A549 (cell line): ENCODE measurements around the gene PRELID3B. TPM values are rescaled to one million over a fixed set of nuclear protein-coding genes. Genes with fewer than 3 reads are reported as not detected.

ENCODE experiments used
- ATAC-seq, 2 experiments: fragments of 200-7000 bp in 1 of 2; fragments of >200 bp in 1 of 2; cut with Nextera tagmentation in 1 of 2; cut with Tn5 transposase in 1 of 2; 3 replicates each; pipeline versions ENCODE4 v1.8.0 to v1.9.1; 2018 to 2020; ENCODE audit warnings: mild to moderate bottlenecking in 1 of 2, moderate library complexity in 1 of 2
- CTCF ChIA-PET: fragments of 300-600 bp; sonication (Branson Sonifier 250); formaldehyde crosslinking; extraction: SDS; loops from one replicate; lab custom pipeline; 2021; ENCODE audit warnings: antibody characterized with exemption, inconsistent platforms; lab: Yijun Ruan, JAX
- POLR2A ChIA-PET: fragments of 350-600 bp; formaldehyde crosslinking; extraction: SDS; loops from one replicate; lab custom pipeline; 2021; ENCODE audit warnings: antibody characterized with exemption, inconsistent platforms; lab: Yijun Ruan, JAX
- DNase-seq, 2 experiments: peaks; one replicate each; pipeline versions ENCODE4 v3.0.0 to v3.0.0-alpha.2; 2011 to 2016; ENCODE audit warnings: low read depth in 1 of 2, low spot score in 1 of 2
- FAIRE-seq: peaks from 2 replicates; lab custom pipeline; 2011; peaks lifted over from hg19 to GRCh38; lab: Jason Lieb, UNC
- H3K27ac ChIP-seq, 2 experiments: fragments of >200 bp; sonication (Bioruptor Twin); formaldehyde crosslinking; 3 replicates each; pipeline ENCODE4 v1.5.1; 2016 to 2017
- H3K4me1 ChIP-seq: fragments of >200 bp; sonication (Bioruptor Twin); formaldehyde crosslinking; 3 replicates; pipeline ENCODE4 v1.6.1; 2016
- H3K4me2 ChIP-seq: fragments of >200 bp; sonication (Bioruptor Twin); formaldehyde crosslinking; 3 replicates; pipeline ENCODE4 v1.6.1; 2016
- H3K4me3 ChIP-seq: fragments of >200 bp; sonication (Bioruptor Twin); formaldehyde crosslinking; 3 replicates; pipeline ENCODE4 v1.5.1; 2016
- H3K9me3 ChIP-seq: fragments of >200 bp; sonication (Bioruptor Twin); formaldehyde crosslinking; 3 replicates; pipeline ENCODE4 v1.6.1; 2016
- BHLHE40 ChIP-seq: IDR thresholded peaks from 2 replicates; pipeline ENCODE4 v1.6.1; 2012; ENCODE audit warnings: low read depth, low read length, inconsistent platforms
- CBX8 ChIP-seq: fragments of 200-600 bp; sonication (generic); IDR thresholded peaks from 2 replicates; pipeline ENCODE4 v1.6.1; 2016
- CHD2 ChIP-seq: fragments of 150-350 bp; IDR thresholded peaks from 2 replicates; pipeline ENCODE4 v1.6.1; 2014; ENCODE audit warnings: low read length; ENCODE audit not compliant: partially characterized antibody
- EHF ChIP-seq: fragments of 250-450 bp; sonication (Bioruptor Pico); IDR thresholded peaks from 2 replicates; pipeline ENCODE4 v1.5.0; 2020; ENCODE audit warnings: mild to moderate bottlenecking
- HDAC2 ChIP-seq: fragments of 200-600 bp; sonication (generic); IDR thresholded peaks from 2 replicates; pipeline ENCODE4 v1.6.1; 2016
- HOXA7 ChIP-seq: fragments of 250-450 bp; sonication (Bioruptor Pico); IDR thresholded peaks from 2 replicates; pipeline ENCODE4 v1.5.0; 2020; ENCODE audit warnings: mild to moderate bottlenecking, moderate library complexity
- HOXB5 ChIP-seq: fragments of 250-450 bp; sonication (Bioruptor Pico); IDR thresholded peaks from 2 replicates; pipeline ENCODE4 v1.5.0; 2020; ENCODE audit warnings: mild to moderate bottlenecking, moderate library complexity
- JUN ChIP-seq, 2 experiments: fragments of >200 bp; sonication (Bioruptor Twin); formaldehyde crosslinking; IDR thresholded peaks; 2 replicates in 1 of 2; 3 replicates in 1 of 2; pipeline ENCODE4 v1.6.1; 2016 to 2017
- KDM5A ChIP-seq: fragments of 200-600 bp; sonication (generic); IDR thresholded peaks from 2 replicates; pipeline ENCODE4 v1.6.1; 2016; ENCODE audit warnings: antibody characterized with exemption, mild to moderate bottlenecking
- MAFK ChIP-seq: fragments of 450-650 bp; IDR thresholded peaks from 2 replicates; pipeline ENCODE4 v1.6.1; 2014; ENCODE audit not compliant: partially characterized antibody
- MAZ ChIP-seq: fragments of 150-350 bp; IDR thresholded peaks from 2 replicates; pipeline ENCODE4 v1.6.1; 2014; ENCODE audit warnings: antibody characterized with exemption, low read depth, low read length, borderline replicate concordance
- MYC ChIP-seq: IDR thresholded peaks from 2 replicates; pipeline ENCODE4 v1.6.1; 2012; ENCODE audit warnings: mild to moderate bottlenecking, inconsistent platforms, low read length, improper control_type of control experiment, borderline replicate concordance
- NFE2L2 ChIP-seq: fragments of 150-350 bp; conservative IDR thresholded peaks from 2 replicates; pipeline ENCODE4 v1.6.1; 2014; ENCODE audit warnings: low read length
- NPAS2 ChIP-seq: fragments of 250-450 bp; sonication (Bioruptor Pico); IDR thresholded peaks from 2 replicates; pipeline ENCODE4 v1.8.0; 2022; ENCODE audit warnings: mild to moderate bottlenecking, moderate library complexity, borderline replicate concordance
- NR3C1 ChIP-seq: fragments of >200 bp; sonication (Bioruptor Twin); formaldehyde crosslinking; IDR thresholded peaks from 3 replicates; pipeline ENCODE4 v1.6.1; 2017
- POLR2A ChIP-seq: IDR thresholded peaks from 2 replicates; pipeline ENCODE4 v1.6.1; 2012; ENCODE audit warnings: mild to moderate bottlenecking, low read length
- POLR2AphosphoS2 ChIP-seq: conservative IDR thresholded peaks from 2 replicates; pipeline ENCODE4 v1.6.1; 2012; ENCODE audit warnings: low read length, improper control_type of control experiment, inconsistent platforms
- RAD21 ChIP-seq, 2 experiments: fragments of >200 bp in 1 of 2; sonication (Bioruptor Twin) in 1 of 2; formaldehyde crosslinking in 1 of 2; IDR thresholded peaks in 1 of 2; conservative IDR thresholded peaks in 1 of 2; 2 replicates in 1 of 2; 3 replicates in 1 of 2; pipeline ENCODE4 v1.6.1; 2012 to 2018; ENCODE audit warnings: inconsistent platforms in 1 of 2
- RARB ChIP-seq: fragments of 250-450 bp; sonication (Bioruptor Pico); IDR thresholded peaks from 2 replicates; pipeline ENCODE4 v1.8.0; 2021; ENCODE audit warnings: mild to moderate bottlenecking, moderate library complexity
- RCOR1 ChIP-seq: fragments of 150-350 bp; IDR thresholded peaks from 2 replicates; pipeline ENCODE4 v1.6.1; 2014; ENCODE audit warnings: antibody characterized with exemption, low read length, low read depth
- RFX5 ChIP-seq: fragments of 450-650 bp; IDR thresholded peaks from 2 replicates; pipeline ENCODE4 v1.7.1; 2014; ENCODE audit warnings: antibody characterized with exemption, mild to moderate bottlenecking, moderate library complexity
- RNF2 ChIP-seq: fragments of 200-600 bp; sonication (generic); IDR thresholded peaks from 2 replicates; pipeline ENCODE4 v1.6.1; 2016; ENCODE audit warnings: low read depth, mild to moderate bottlenecking, antibody characterized with exemption, moderate library complexity, borderline replicate concordance
- SMC3 ChIP-seq: fragments of >200 bp; sonication (Bioruptor Twin); formaldehyde crosslinking; IDR thresholded peaks from 3 replicates; pipeline ENCODE4 v1.6.1; 2018; ENCODE audit warnings: inconsistent platforms
- SREBF2 ChIP-seq: fragments of 450-650 bp; IDR thresholded peaks from 2 replicates; pipeline ENCODE4 v1.6.1; 2014; ENCODE audit warnings: mild to moderate bottlenecking, moderate library complexity
- TP53 ChIP-seq: fragments of 250-450 bp; sonication (Bioruptor Pico); IDR thresholded peaks from 2 replicates; pipeline ENCODE4 v1.5.0; 2021; ENCODE audit warnings: mild to moderate bottlenecking, moderate library complexity
- ZFP36 ChIP-seq: fragments of 450-650 bp; IDR thresholded peaks from 2 replicates; pipeline ENCODE4 v1.6.1; 2014; ENCODE audit warnings: borderline replicate concordance; ENCODE audit not compliant: partially characterized antibody
- WGBS: methylation state at CpG from one replicate; pipeline ENCODE4 v1.1.6; 2017; ENCODE audit errors: missing lambda C conversion rate; 5-methylcytosine and 5-hydroxymethylcytosine counted together
- polyA plus RNA-seq, 4 experiments: library from polyadenylated mRNA; depleted of rRNA in 3 of 4; stranded (reverse); fragments of >200 nt; fragmentation: RNase III in 1 of 4; extraction: RNeasy Plus Mini Kit Qiagen cat#74134 plus additional on column Dnase treatment in 1 of 4; gene quantifications; 2 replicates in 3 of 4; 3 replicates in 1 of 4; pipeline ENCODE4 v1.2.3, GENCODE V29; 2011 to 2017
- TF ChIP-seq, protein P1 (sequence below): fragments of 200-600 bp; sonication (generic); IDR thresholded peaks from 2 replicates; pipeline ENCODE4 v1.6.1; 2016; ENCODE audit warnings: antibody characterized with exemption, mild to moderate bottlenecking, moderate library complexity
- TF ChIP-seq, protein P2 (sequence below): fragments of >200 bp; sonication (Bioruptor Twin); formaldehyde crosslinking; IDR thresholded peaks from 3 replicates; pipeline ENCODE4 v1.6.1; 2016
- TF ChIP-seq, protein P3 (sequence below): IDR thresholded peaks from 2 replicates; pipeline ENCODE4 v1.6.1; 2012; ENCODE audit warnings: low read depth, borderline replicate concordance
- TF ChIP-seq, protein P4 (sequence below): fragments of 250-450 bp; sonication (Bioruptor Pico); IDR thresholded peaks from 2 replicates; pipeline ENCODE4 v1.5.0; 2020; ENCODE audit warnings: low read depth, mild to moderate bottlenecking, moderate library complexity
- TF ChIP-seq, protein P5 (sequence below): fragments of 150-350 bp; IDR thresholded peaks from 2 replicates; pipeline ENCODE4 v1.6.1; 2014; ENCODE audit warnings: low read depth, mild to moderate bottlenecking, low read length
- TF ChIP-seq, protein P6 (sequence below): IDR thresholded peaks from 2 replicates; pipeline ENCODE4 v1.6.1; 2012

Gene PRELID3B
- polyA plus RNA-seq, 2 of the 4 experiments (the other 2 are of a cell fraction) = 85.6 to 143 TPM

DNA sequence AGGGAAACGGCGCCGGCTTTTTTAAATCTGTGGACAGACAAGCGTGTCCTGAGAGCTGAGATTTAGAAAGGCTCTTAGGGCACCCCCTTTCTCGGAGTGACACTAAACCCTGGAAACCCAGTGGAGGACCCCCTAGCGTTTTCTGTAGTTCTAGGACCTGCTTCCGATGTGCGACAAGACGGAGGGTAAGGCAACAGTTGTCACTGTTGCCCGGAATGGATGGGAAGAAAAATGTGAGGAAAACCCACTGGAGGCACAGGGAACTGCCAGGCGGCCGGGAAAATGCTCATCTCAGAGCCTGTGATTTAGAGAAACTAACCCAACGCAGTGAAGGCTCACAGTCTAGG is 9.9 kb downstream of the PRELID3B start (continued):
- no peak for TF ChIP-seq RNF2
- TF ChIP-seq MAFK = no peak
- TF ChIP-seq JUN (IDR thresholded peaks at IDR 0.05) = 0 out of 5 replicates have a peak, but pooled peaks of 1 of the 2 experiments have one; percentile 13

DNA sequence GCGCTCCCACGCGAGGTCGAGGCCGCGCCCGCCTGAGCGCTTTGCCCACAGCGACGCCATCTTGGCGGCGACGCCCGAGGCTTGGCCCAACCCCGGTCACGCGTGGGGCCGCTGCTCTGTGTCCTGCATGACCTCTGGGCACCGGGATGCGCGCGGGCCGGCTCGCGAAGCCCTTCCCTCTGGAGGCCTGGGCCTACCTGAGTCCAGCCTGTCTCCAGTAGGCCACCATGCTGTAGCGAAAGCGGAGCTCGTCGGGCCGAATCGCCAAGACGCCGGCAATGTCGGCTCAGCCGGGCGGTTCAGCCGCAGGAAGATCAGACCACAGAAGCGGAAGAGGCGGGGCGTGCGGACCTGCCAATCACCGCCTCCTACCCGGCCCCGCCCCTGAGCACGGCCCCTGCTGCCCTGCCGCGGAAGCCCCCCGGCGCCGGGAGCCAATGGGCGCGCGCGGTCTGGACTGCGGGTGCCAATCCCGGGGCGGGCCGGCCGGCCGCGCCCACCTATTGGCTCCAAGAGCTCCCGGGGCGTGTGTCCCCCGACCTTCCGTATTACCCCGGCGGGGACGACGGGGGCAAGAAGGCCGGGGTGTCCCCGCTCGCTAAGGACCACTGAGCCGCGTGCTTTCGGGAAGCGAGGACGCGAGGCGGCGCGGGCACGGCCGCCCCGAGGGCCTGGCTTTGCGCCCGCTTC is 10.4 kb downstream of the PRELID3B start, which contains the start of gene ATP5F1E:
TSS of gene ATP5F1E (minus strand) at position 313 of the 690 bp plus-strand sequence. CDS start at position 229, 84 bp downstream.
- peak within 1 kb of the TSS; percentile 70 for H3K4me3 ChIP-seq
- FAIRE-seq = no peak
- peaks cover 37% of the 10 kb centered on the region for H3K4me1 ChIP-seq
- 1% methylated on average over 33 of the region's 86 CpGs for WGBS
- peak; percentile 86 to 94 for DNase-seq
- CTCF ChIA-PET = interaction anchor here (0.6 to 2.6 kb wide), 9 partner anchors 8 to 519 kb away, joined by 3 to 5 read pairs (median 3); partner anchors contain the start of gene PRELID3B
- ATAC-seq = peak; percentile 98 to 99
- POLR2A ChIA-PET = interaction anchor here (0.6 to 2.9 kb wide), 27 partner anchors 8 to 596 kb away, joined by 3 to 35 read pairs (median 3); partner anchors contain the start of genes NELFCD, PRELID3B and TUBB1
- H3K9me3 ChIP-seq = no peaks in the 10 kb centered on the region
- H3K4me2 ChIP-seq = peak within 1 kb of the TSS; percentile 83
- peak within 1 kb of the TSS; percentile 93 to 99 for H3K27ac ChIP-seq
- TF ChIP-seq POLR2AphosphoS2 (no peak), POLR2A (peak; percentile 90), BHLHE40 (no peak), TP53 (CRISPR knock-in tag) (peak; percentile 60; the same call in 1 of the 2 replicates), HDAC2 (0 out of 2 replicates have a peak, but pooled peaks have one; percentile 50), NR3C1 (no peak), NFE2L2 (no peak), ZFP36 (no peak), MAFK (no peak), RAD21 (conservative IDR thresholded peaks at IDR 0.05 in 1 of 2, IDR thresholded peaks at IDR 0.05 in 1 of 2) (no peak), MYC (peak; percentile 48; the same call in 1 of the 2 replicates), CBX8 (no peak), RCOR1 (no peak), KDM5A (0 out of 2 replicates have a peak, but pooled peaks have one; percentile 29), EHF (CRISPR knock-in tag) (peak; percentile 95), SMC3 (no peak), HOXA7 (CRISPR knock-in tag) (no peak), MAZ (no peak), CHD2 (no peak), NPAS2 (no peak), JUN (IDR thresholded peaks at IDR 0.05) (peak; percentile 74 to 93; a peak in 4 of 5 replicates), HOXB5 (peak; percentile 85), SREBF2 (no peak), RARB (peak; percentile 72; the same call in 1 of the 2 replicates), RFX5 (0 out of 2 replicates have a peak, but pooled peaks have one; percentile 65)
- TF ChIP-seq, protein P1, sequence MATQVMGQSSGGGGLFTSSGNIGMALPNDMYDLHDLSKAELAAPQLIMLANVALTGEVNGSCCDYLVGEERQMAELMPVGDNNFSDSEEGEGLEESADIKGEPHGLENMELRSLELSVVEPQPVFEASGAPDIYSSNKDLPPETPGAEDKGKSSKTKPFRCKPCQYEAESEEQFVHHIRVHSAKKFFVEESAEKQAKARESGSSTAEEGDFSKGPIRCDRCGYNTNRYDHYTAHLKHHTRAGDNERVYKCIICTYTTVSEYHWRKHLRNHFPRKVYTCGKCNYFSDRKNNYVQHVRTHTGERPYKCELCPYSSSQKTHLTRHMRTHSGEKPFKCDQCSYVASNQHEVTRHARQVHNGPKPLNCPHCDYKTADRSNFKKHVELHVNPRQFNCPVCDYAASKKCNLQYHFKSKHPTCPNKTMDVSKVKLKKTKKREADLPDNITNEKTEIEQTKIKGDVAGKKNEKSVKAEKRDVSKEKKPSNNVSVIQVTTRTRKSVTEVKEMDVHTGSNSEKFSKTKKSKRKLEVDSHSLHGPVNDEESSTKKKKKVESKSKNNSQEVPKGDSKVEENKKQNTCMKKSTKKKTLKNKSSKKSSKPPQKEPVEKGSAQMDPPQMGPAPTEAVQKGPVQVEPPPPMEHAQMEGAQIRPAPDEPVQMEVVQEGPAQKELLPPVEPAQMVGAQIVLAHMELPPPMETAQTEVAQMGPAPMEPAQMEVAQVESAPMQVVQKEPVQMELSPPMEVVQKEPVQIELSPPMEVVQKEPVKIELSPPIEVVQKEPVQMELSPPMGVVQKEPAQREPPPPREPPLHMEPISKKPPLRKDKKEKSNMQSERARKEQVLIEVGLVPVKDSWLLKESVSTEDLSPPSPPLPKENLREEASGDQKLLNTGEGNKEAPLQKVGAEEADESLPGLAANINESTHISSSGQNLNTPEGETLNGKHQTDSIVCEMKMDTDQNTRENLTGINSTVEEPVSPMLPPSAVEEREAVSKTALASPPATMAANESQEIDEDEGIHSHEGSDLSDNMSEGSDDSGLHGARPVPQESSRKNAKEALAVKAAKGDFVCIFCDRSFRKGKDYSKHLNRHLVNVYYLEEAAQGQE = no peak
- TF ChIP-seq, protein P2, sequence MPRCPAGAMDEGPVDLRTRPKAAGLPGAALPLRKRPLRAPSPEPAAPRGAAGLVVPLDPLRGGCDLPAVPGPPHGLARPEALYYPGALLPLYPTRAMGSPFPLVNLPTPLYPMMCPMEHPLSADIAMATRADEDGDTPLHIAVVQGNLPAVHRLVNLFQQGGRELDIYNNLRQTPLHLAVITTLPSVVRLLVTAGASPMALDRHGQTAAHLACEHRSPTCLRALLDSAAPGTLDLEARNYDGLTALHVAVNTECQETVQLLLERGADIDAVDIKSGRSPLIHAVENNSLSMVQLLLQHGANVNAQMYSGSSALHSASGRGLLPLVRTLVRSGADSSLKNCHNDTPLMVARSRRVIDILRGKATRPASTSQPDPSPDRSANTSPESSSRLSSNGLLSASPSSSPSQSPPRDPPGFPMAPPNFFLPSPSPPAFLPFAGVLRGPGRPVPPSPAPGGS = peak; percentile 88; the same call in 2 of the 3 replicates
- TF ChIP-seq, protein P3, sequence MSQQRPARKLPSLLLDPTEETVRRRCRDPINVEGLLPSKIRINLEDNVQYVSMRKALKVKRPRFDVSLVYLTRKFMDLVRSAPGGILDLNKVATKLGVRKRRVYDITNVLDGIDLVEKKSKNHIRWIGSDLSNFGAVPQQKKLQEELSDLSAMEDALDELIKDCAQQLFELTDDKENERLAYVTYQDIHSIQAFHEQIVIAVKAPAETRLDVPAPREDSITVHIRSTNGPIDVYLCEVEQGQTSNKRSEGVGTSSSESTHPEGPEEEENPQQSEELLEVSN = peak; percentile 38
- TF ChIP-seq, protein P4, sequence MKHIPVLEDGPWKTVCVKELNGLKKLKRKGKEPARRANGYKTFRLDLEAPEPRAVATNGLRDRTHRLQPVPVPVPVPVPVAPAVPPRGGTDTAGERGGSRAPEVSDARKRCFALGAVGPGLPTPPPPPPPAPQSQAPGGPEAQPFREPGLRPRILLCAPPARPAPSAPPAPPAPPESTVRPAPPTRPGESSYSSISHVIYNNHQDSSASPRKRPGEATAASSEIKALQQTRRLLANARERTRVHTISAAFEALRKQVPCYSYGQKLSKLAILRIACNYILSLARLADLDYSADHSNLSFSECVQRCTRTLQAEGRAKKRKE (CRISPR knock-in tag) = peak; percentile 94
- TF ChIP-seq, protein P5, sequence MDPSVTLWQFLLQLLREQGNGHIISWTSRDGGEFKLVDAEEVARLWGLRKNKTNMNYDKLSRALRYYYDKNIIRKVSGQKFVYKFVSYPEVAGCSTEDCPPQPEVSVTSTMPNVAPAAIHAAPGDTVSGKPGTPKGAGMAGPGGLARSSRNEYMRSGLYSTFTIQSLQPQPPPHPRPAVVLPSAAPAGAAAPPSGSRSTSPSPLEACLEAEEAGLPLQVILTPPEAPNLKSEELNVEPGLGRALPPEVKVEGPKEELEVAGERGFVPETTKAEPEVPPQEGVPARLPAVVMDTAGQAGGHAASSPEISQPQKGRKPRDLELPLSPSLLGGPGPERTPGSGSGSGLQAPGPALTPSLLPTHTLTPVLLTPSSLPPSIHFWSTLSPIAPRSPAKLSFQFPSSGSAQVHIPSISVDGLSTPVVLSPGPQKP = no peak
- TF ChIP-seq, protein P6, sequence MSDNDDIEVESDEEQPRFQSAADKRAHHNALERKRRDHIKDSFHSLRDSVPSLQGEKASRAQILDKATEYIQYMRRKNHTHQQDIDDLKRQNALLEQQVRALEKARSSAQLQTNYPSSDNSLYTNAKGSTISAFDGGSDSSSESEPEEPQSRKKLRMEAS = peak; percentile 84
